GM12875 (cell line): Measurements from ENCODE around the gene SHFL.

Experiments
- H3K4me3 ChIP-seq: one replicate; pipeline ENCODE4 v1.5.1; 2011; ENCODE audit warnings: low read depth, low read length, control low read depth
- CTCF ChIP-seq: IDR thresholded peaks from 2 replicates; pipeline ENCODE4 v1.5.1; 2011; ENCODE audit warnings: low read depth, mild to moderate bottlenecking, control low read depth, inconsistent platforms, low read length, moderate library complexity, borderline replicate concordance; ENCODE audit not compliant: insufficient read depth

SHFL gene

GRCh38 chr19:10139952-10140351 is 53.8 kb downstream of the SHFL start:
- TF ChIP-seq CTCF, result no peak
- no peak overlapping the region for H3K4me3 ChIP-seq

DNA sequence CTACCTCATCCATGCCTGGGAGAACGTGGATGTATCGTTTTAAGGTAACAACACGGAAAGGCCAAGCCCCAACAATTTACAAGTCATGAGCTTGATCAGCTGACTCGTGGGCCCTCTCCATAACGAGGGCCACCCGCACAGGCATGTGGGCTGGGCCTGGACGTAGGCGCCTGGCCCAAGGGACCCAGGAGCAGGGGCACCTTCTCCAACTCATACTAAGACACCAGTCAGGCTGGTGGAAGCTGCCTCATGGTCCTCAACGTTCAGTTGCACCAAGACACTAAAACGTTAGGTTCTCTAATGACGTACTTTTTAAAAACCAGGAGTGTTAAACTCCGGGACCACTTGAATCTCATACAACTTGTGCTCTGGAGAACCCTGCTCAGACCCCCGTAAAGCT is 55.4 kb downstream of the SHFL start:
- no peak overlapping the region for H3K4me3 ChIP-seq
- no peak for TF ChIP-seq CTCF

DNA sequence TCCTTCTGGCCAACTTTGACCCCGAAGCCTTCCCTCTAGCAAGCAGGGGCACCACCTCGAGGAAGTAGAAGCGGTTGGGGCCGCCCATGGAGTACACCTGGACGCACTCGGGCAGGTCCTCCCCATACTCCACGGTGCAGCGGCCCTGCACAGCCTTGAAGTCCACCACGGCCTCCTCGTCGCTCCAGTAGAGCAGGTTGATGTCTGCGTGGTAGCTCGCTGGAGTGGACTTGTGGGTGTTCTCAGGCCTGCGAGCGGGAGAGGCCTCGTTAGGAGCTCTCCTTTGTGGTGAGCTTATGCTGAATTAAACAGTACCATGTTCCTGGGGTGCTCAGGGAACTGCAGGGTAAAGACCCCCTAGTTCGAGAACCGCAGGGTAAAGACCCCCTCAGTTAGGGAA is 55.9 kb downstream of the SHFL start:
- no peak for TF ChIP-seq CTCF
- H3K4me3 ChIP-seq, result no peak overlapping the region
